HCT116 (cell line): ENCODE data around the gene ARSJ. TPM values are rescaled to one million over a fixed set of nuclear protein-coding genes. Genes with fewer than 3 reads are reported as not detected.
A peak's percentile ranks its signal among the peaks of the same experiment; 100 is the strongest.

Experiments used
- ATAC-seq: fragments of 200-7000 bp; cut with Tn5 transposase; 2 replicates; pipeline ENCODE4 v1.9.1; 2020; ENCODE audit warnings: mild to moderate bottlenecking, moderate library complexity
- BruUV-seq: library from RNA; stranded (reverse); fragments of 400-500 nt; replicated peaks from 2 replicates; lab custom pipeline; 2021; lab: Mats Ljungman, UMichigan
- CTCF ChIA-PET: fragments of 300-600 bp; sonication (Branson Sonifier 250); formaldehyde crosslinking; loops from one replicate; lab custom pipeline; 2021; ENCODE audit warnings: antibody characterized with exemption; lab: Charles Lee
- POLR2A ChIA-PET: fragments of 300-600, 350-600 bp; sonication (Branson Sonifier 250); formaldehyde crosslinking; loops from one replicate; lab custom pipeline; 2021; ENCODE audit warnings: antibody characterized with exemption; lab: Charles Lee
- RAD21 ChIA-PET, 2 experiments: fragments of 300-600 bp; sonication (Branson Sonifier 250); formaldehyde crosslinking; loops; one replicate each; lab custom pipeline; 2023; ENCODE audit warnings: low total read pairs in 2 of 2; ENCODE audit not compliant: uncharacterized antibody in 2 of 2, unreplicated experiment in 2 of 2, low non-redundant PET in 1 of 2; lab: Charles Lee
- DNase-seq: peaks from one replicate; pipeline ENCODE4 v3.0.0-alpha.2; 2010; ENCODE audit warnings: low read depth, low spot score
- H2AFZ ChIP-seq: fragments of 200-600 bp; shearing (Covaris generic), sonication (generic); 2 replicates; pipeline ENCODE4 v1.6.1; 2017; ENCODE audit warnings: low read depth, mixed run types, mixed read lengths, antibody characterized with exemption, low read length; ENCODE audit not compliant: poor library complexity, severe bottlenecking
- H3K27ac ChIP-seq: 2 replicates; pipeline ENCODE4 v1.5.1; 2012; ENCODE audit warnings: low read depth, low read length
- H3K27me3 ChIP-seq: fragments of 200-600 bp; sonication (generic); 2 replicates; pipeline ENCODE4 v1.6.1; 2016; ENCODE audit warnings: mixed run types, low read length, mixed read lengths; ENCODE audit not compliant: insufficient read depth
- H3K36me3 ChIP-seq, 2 experiments: fragments of 200-500 bp in 1 of 2; fragments of 200-600 bp in 1 of 2; sonication (Bioruptor generic) in 1 of 2; sonication (generic) in 1 of 2; 2 replicates each; pipeline versions ENCODE4 v1.5.1 to v1.6.1; 2014 to 2016; ENCODE audit warnings: low read length in 2 of 2, inconsistent platforms in 1 of 2, mixed read lengths in 1 of 2, mixed run types in 1 of 2; ENCODE audit not compliant: insufficient read depth in 2 of 2, control insufficient read depth in 1 of 2
- H3K4me1 ChIP-seq, 2 experiments: fragments of 200-600 bp in 1 of 2; sonication (generic) in 1 of 2; 2 replicates each; pipeline versions ENCODE4 v1.5.1 to v1.6.1; 2012 to 2017; ENCODE audit warnings: low read length in 2 of 2, inconsistent platforms in 1 of 2, mild to moderate bottlenecking in 1 of 2, mixed read lengths in 1 of 2, mixed run types in 1 of 2, moderate library complexity in 1 of 2; ENCODE audit not compliant: insufficient read depth in 2 of 2, control insufficient read depth in 1 of 2
- H3K4me2 ChIP-seq: fragments of 200-600 bp; sonication (generic); 2 replicates; pipeline ENCODE4 v1.6.1; 2017; ENCODE audit warnings: mixed run types, low read length, mixed read lengths
- H3K4me3 ChIP-seq, 2 experiments: fragments of 200-600 bp in 1 of 2; sonication (generic) in 1 of 2; replicated peaks in 1 of 2; 2 replicates each; pipeline ENCODE4 v1.5.1; 2011 to 2016; ENCODE audit warnings: low read length in 2 of 2, control low read depth in 1 of 2, low read depth in 1 of 2, mild to moderate bottlenecking in 1 of 2, mixed read lengths in 1 of 2, mixed run types in 1 of 2
- H3K79me2 ChIP-seq: fragments of 200-600 bp; sonication (generic); 2 replicates; pipeline ENCODE4 v1.6.1; 2017; ENCODE audit warnings: mild to moderate bottlenecking, mixed run types, low read length, moderate library complexity, mixed read lengths; ENCODE audit not compliant: insufficient read depth
- H3K9ac ChIP-seq: fragments of 200-600 bp; sonication (generic); 2 replicates; pipeline ENCODE4 v1.6.1; 2016; ENCODE audit warnings: low read length, mixed read lengths
- H3K9me2 ChIP-seq: fragments of 200-600 bp; sonication (generic), shearing (Covaris generic); 2 replicates; pipeline ENCODE4 v1.6.1; 2017; ENCODE audit warnings: mixed run types, mild to moderate bottlenecking, moderate library complexity; ENCODE audit not compliant: insufficient read depth
- H3K9me3 ChIP-seq, 2 experiments: fragments of 200-500 bp in 1 of 2; fragments of 200-600 bp in 1 of 2; sonication (Bioruptor generic) in 1 of 2; sonication (generic) in 1 of 2; 2 replicates each; pipeline ENCODE4 v1.6.1; 2014 to 2017; ENCODE audit warnings: low read length in 2 of 2, mixed read lengths in 2 of 2, inconsistent platforms in 1 of 2, low read depth in 1 of 2, mild to moderate bottlenecking in 1 of 2, mixed run types in 1 of 2, moderate library complexity in 1 of 2; ENCODE audit not compliant: control insufficient read depth in 1 of 2, insufficient read depth in 1 of 2
- H4K20me1 ChIP-seq: fragments of 200-600 bp; sonication (generic), shearing (Covaris generic); 2 replicates; pipeline ENCODE4 v1.6.1; 2017; ENCODE audit warnings: mixed run types, mild to moderate bottlenecking, moderate library complexity; ENCODE audit not compliant: insufficient read depth
- ATF3 ChIP-seq: IDR thresholded peaks from 2 replicates; pipeline ENCODE4 v1.6.1; 2012
- CBX3 ChIP-seq: IDR thresholded peaks from 2 replicates; pipeline ENCODE4 v1.6.1; 2012; ENCODE audit warnings: low read depth
- EGR1 ChIP-seq: IDR thresholded peaks from 2 replicates; pipeline ENCODE4 v1.6.1; 2012; ENCODE audit warnings: low read depth
- EZH2 ChIP-seq: fragments of 200-600 bp; sonication (generic); IDR thresholded peaks from 2 replicates; pipeline ENCODE4 v1.6.1; 2017; ENCODE audit warnings: antibody characterized with exemption, mixed run types
- EZH2phosphoT487 ChIP-seq: fragments of 200-600 bp; IDR thresholded peaks from 2 replicates; pipeline ENCODE4 v1.6.1; 2018; ENCODE audit warnings: antibody characterized with exemption, borderline replicate concordance
- FOSL1 ChIP-seq: IDR thresholded peaks from 2 replicates; pipeline ENCODE4 v1.6.1; 2012; ENCODE audit warnings: low read depth
- JUND ChIP-seq: IDR thresholded peaks from 2 replicates; pipeline ENCODE4 v1.6.1; 2012
- MAX ChIP-seq: IDR thresholded peaks from 2 replicates; pipeline ENCODE4 v1.6.1; 2012
- POLR2A ChIP-seq: IDR thresholded peaks from 2 replicates; pipeline ENCODE4 v1.7.0; 2011; ENCODE audit warnings: borderline replicate concordance; ENCODE audit not compliant: insufficient read depth, insufficient read length; ENCODE audit errors: extremely low read depth
- SIN3A ChIP-seq: IDR thresholded peaks from 2 replicates; pipeline ENCODE4 v1.6.1; 2012; ENCODE audit warnings: low read depth
- SP1 ChIP-seq: IDR thresholded peaks from 2 replicates; pipeline ENCODE4 v1.6.1; 2012; ENCODE audit warnings: low read depth
- SRF ChIP-seq: IDR thresholded peaks from 2 replicates; pipeline ENCODE4 v1.6.1; 2012; ENCODE audit warnings: low read depth
- TCF7L2 ChIP-seq: IDR thresholded peaks from 2 replicates; pipeline ENCODE4 v1.7.0; 2011; ENCODE audit warnings: borderline replicate concordance, inconsistent platforms; ENCODE audit not compliant: insufficient read depth, insufficient read length; ENCODE audit errors: extremely low read depth
- YY1 ChIP-seq: IDR thresholded peaks from 2 replicates; pipeline ENCODE4 v1.6.1; 2011; ENCODE audit warnings: low read length, low read depth, moderate library complexity, mild to moderate bottlenecking; ENCODE audit not compliant: insufficient replicate concordance; ENCODE audit errors: extremely low read depth
- ZBTB33 ChIP-seq: IDR thresholded peaks from 2 replicates; pipeline ENCODE4 v1.6.1; 2011; ENCODE audit warnings: mild to moderate bottlenecking, low read length, moderate library complexity; ENCODE audit not compliant: insufficient replicate concordance; ENCODE audit errors: extremely low read depth
- ZFX ChIP-seq: fragments of 450-650 bp; IDR thresholded peaks from 2 replicates; pipeline ENCODE4 v1.6.1; 2017
- intact Hi-C: fragments of 100-400 bp; cut with micrococcal nuclease; formaldehyde crosslinking; loops from 2 replicates; pipeline ENCODE4 v1.10.0; 2022
- total RNA-seq: library from RNA; stranded (reverse); gene quantifications from one replicate; pipeline ENCODE4 v1.2.1, GENCODE V29; 2021; ENCODE audit not compliant: unreplicated experiment

The ARSJ gene
- total RNA-seq, 1 experiment from 2014 or later: 2.3 TPM

GRCh38 chr4:113869743-113870375 lies 109.6 kb downstream of the ARSJ start:
- POLR2A ChIA-PET: no interaction called here
- no peak overlapping the region for H3K4me3 ChIP-seq
- H3K79me2 ChIP-seq: no peaks in the 10 kb centered on the region
- H3K9me3 ChIP-seq: no peaks in the 10 kb centered on the region
- H4K20me1 ChIP-seq: no peaks in the 10 kb centered on the region
- DNase-seq: peak; percentile 1
- RAD21 ChIA-PET: no interaction called here
- H3K36me3 ChIP-seq: no peaks in the 10 kb centered on the region
- no TSS peak for BruUV-seq
- H3K4me1 ChIP-seq: peaks cover 0 to 5% of the 10 kb centered on the region in 2 experiments; a peak in 2 of 4 replicates
- H2AFZ ChIP-seq: peak overlapping the region; percentile 41
- no peak for ATAC-seq
- H3K9ac ChIP-seq: no peak overlapping the region
- CTCF ChIA-PET: no interaction called here
- TF ChIP-seq CBX3 (no peak), MAX (0 out of 2 replicates have a peak, but pooled peaks have one; percentile 32)
- intact Hi-C loops: loop anchor here (2.0 kb wide), 1 partner anchor 25 kb away; no protein-coding TSS in a partner anchor
- no peak overlapping the region for H3K27ac ChIP-seq
- no peaks in the 10 kb centered on the region for H3K9me2 ChIP-seq
- no peaks in the 10 kb centered on the region for H3K27me3 ChIP-seq
- no peak overlapping the region for H3K4me2 ChIP-seq

GRCh38 chr4:113866611-113867010 lies 112.8 kb downstream of the ARSJ start:
- Histone ChIP-seq H3K4me2 (no peak overlapping the region), H3K9me2 (no peaks in the 10 kb centered on the region), H2AFZ (peak overlapping the region; percentile 31), H3K4me1 (peaks cover 0 to 5% of the 10 kb centered on the region in 2 experiments; a peak in 2 of 4 replicates), H3K79me2 (no peaks in the 10 kb centered on the region), H4K20me1 (no peaks in the 10 kb centered on the region), H3K27me3 (no peaks in the 10 kb centered on the region), H3K4me3 (no peak overlapping the region), H3K36me3 (no peaks in the 10 kb centered on the region), H3K9ac (no peak overlapping the region), H3K9me3 (no peaks in the 10 kb centered on the region), H3K27ac (no peak overlapping the region)
- no TSS peak for BruUV-seq
- ATAC-seq: no peak
- ChIA-PET CTCF (no interaction called here), POLR2A (no interaction called here), RAD21 (no interaction called here)
- TF ChIP-seq EZH2: no peak
- no peak for TF ChIP-seq SP1
- TF ChIP-seq ZBTB33: no peak
- TF ChIP-seq ATF3: no peak
- TF ChIP-seq YY1: no peak
- no peak for TF ChIP-seq SIN3A
- no peak for TF ChIP-seq POLR2A
- TF ChIP-seq ZFX: no peak
- TF ChIP-seq FOSL1: no peak
- no peak for TF ChIP-seq SRF
- TF ChIP-seq EGR1: no peak
- no peak for TF ChIP-seq EZH2phosphoT487
- TF ChIP-seq TCF7L2: no peak
- TF ChIP-seq JUND: no peak
- no peak for TF ChIP-seq CBX3
- no peak for TF ChIP-seq MAX
- DNase-seq: no peak
- intact Hi-C loops: no loop called here
